Thyroid gland (tissue), 4 donors: ENCODE measurements around the gene NAALAD2.
"Not testable (repeated sequence)": the region's sequence is repeated elsewhere in the genome, so short reads cannot be mapped to it uniquely, and the experiment has no call there.

Experiments used
- POLR2A ChIP-seq, 2 donors: fragments of 450-650 bp; IDR thresholded peaks; one replicate each; pipeline ENCODE4 v1.6.1; 2017; ENCODE audit warnings: antibody characterized with exemption in 2 of 2, mild to moderate bottlenecking in 2 of 2, moderate library complexity in 1 of 2
- TF ChIP-seq, protein P1 (sequence below), 6 experiments: fragments of 200-600 bp in 3 of 6; fragments of 450-650 bp in 3 of 6; sonication (generic) in 3 of 6; IDR thresholded peaks; one replicate each; pipeline ENCODE4 v1.5.1; 2016 to 2019; ENCODE audit warnings: antibody characterized with exemption in 6 of 6, mild to moderate bottlenecking in 2 of 6, inconsistent platforms in 1 of 6, moderate library complexity in 1 of 6

DNA sequence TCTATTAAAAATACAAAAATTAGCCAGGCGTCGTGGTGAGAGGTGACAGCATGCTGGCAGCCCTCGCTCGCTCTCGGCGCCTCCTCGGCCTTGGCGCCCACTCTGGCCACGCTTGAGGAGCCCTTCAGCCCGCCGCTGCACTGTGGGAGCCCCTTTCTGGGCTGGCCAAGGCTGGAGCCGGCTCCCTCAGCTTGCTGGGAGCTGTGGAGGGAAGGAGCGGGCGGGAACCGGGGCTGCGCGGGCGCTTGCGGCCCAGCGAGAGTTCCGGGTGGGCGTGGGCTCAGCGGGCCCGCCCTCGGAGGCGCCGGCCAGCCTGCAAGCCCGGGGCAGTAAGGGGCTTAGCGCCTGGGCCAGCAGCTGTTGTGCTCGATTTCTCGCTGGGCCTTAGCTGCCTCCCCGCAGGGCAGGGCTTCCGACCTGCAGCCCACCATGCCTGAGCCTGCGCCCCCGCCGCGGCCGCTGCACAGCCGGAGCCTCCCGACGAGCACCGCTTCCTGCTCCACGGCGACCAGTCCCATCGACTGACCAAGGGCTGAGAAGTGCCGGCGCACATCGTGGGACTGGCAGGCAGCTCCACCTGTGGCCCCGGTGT, 32.6 kb downstream of the NAALAD2 start:
- TF ChIP-seq, protein P1, sequence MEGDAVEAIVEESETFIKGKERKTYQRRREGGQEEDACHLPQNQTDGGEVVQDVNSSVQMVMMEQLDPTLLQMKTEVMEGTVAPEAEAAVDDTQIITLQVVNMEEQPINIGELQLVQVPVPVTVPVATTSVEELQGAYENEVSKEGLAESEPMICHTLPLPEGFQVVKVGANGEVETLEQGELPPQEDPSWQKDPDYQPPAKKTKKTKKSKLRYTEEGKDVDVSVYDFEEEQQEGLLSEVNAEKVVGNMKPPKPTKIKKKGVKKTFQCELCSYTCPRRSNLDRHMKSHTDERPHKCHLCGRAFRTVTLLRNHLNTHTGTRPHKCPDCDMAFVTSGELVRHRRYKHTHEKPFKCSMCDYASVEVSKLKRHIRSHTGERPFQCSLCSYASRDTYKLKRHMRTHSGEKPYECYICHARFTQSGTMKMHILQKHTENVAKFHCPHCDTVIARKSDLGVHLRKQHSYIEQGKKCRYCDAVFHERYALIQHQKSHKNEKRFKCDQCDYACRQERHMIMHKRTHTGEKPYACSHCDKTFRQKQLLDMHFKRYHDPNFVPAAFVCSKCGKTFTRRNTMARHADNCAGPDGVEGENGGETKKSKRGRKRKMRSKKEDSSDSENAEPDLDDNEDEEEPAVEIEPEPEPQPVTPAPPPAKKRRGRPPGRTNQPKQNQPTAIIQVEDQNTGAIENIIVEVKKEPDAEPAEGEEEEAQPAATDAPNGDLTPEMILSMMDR (IDR thresholded peaks at IDR 0.05), result not testable (repeated sequence)
- TF ChIP-seq POLR2A (IDR thresholded peaks at IDR 0.05), result not testable (repeated sequence)
